HEK293 (cell line): ENCODE results near the gene NPDC1.
A peak's percentile ranks its signal among the peaks of the same experiment; 100 is the strongest.

Source experiments
- GLIS2 ChIP-seq: fragments of 450-650 bp; formaldehyde crosslinking; IDR thresholded peaks from 2 replicates; pipeline ENCODE4 v1.5.1; 2016; ENCODE audit warnings: missing biosample characterization, missing genetic modification characterization
- HIC1 ChIP-seq: fragments of 450-650 bp; formaldehyde crosslinking; IDR thresholded peaks from 2 replicates; pipeline ENCODE4 v1.5.1; 2016; ENCODE audit warnings: missing biosample characterization, missing genetic modification characterization
- KLF1 ChIP-seq: fragments of 450-650 bp; formaldehyde crosslinking; IDR thresholded peaks from 2 replicates; pipeline ENCODE4 v1.5.1; 2016; ENCODE audit warnings: missing biosample characterization, missing genetic modification characterization
- KLF10 ChIP-seq: fragments of 450-650 bp; IDR thresholded peaks from 2 replicates; pipeline ENCODE4 v1.5.1; 2018; ENCODE audit warnings: missing biosample characterization, mild to moderate bottlenecking, missing genetic modification characterization
- KLF17 ChIP-seq: fragments of 450-650 bp; formaldehyde crosslinking; IDR thresholded peaks from 2 replicates; pipeline ENCODE4 v1.5.1; 2016; ENCODE audit warnings: missing biosample characterization, missing genetic modification characterization
- PATZ1 ChIP-seq: fragments of 450-650 bp; formaldehyde crosslinking; IDR thresholded peaks from 2 replicates; pipeline ENCODE4 v1.5.1; 2016; ENCODE audit warnings: missing biosample characterization, missing genetic modification characterization
- SALL2 ChIP-seq: fragments of 450-650 bp; formaldehyde crosslinking; IDR thresholded peaks from 2 replicates; pipeline ENCODE4 v1.5.0; 2017; ENCODE audit warnings: missing biosample characterization, mild to moderate bottlenecking, missing genetic modification characterization, borderline replicate concordance
- ZBTB8A ChIP-seq: fragments of 450-650 bp; formaldehyde crosslinking; IDR thresholded peaks from 2 replicates; pipeline ENCODE4 v1.5.1; 2016; ENCODE audit warnings: missing biosample characterization, missing genetic modification characterization
- ZIC2 ChIP-seq: fragments of 450-650 bp; formaldehyde crosslinking; IDR thresholded peaks from 2 replicates; pipeline ENCODE4 v1.5.1; 2016; ENCODE audit warnings: missing biosample characterization, missing genetic modification characterization
- ZNF148 ChIP-seq: fragments of 450-650 bp; formaldehyde crosslinking; IDR thresholded peaks from 2 replicates; pipeline ENCODE4 v1.5.0; 2017; ENCODE audit warnings: missing biosample characterization, missing genetic modification characterization, borderline replicate concordance
- ZNF157 ChIP-seq: fragments of 450-650 bp; formaldehyde crosslinking; IDR thresholded peaks from 2 replicates; pipeline ENCODE4 v1.5.1; 2016; ENCODE audit warnings: missing biosample characterization, missing genetic modification characterization
- ZNF214 ChIP-seq: fragments of 450-650 bp; formaldehyde crosslinking; IDR thresholded peaks from 2 replicates; pipeline ENCODE4 v1.5.1; 2017; ENCODE audit warnings: missing biosample characterization, mild to moderate bottlenecking, missing genetic modification characterization, borderline replicate concordance
- ZNF292 ChIP-seq: fragments of 450-650 bp; formaldehyde crosslinking; IDR thresholded peaks from 2 replicates; pipeline ENCODE4 v1.5.1; 2016; ENCODE audit warnings: low read depth, missing biosample characterization, missing genetic modification characterization, borderline replicate concordance
- ZNF311 ChIP-seq: fragments of 450-650 bp; formaldehyde crosslinking; IDR thresholded peaks from 2 replicates; pipeline ENCODE4 v1.5.1; 2017; ENCODE audit warnings: missing biosample characterization, missing genetic modification characterization, borderline replicate concordance
- ZNF324 ChIP-seq: fragments of 450-650 bp; formaldehyde crosslinking; IDR thresholded peaks from 2 replicates; pipeline ENCODE4 v1.5.1; 2016; ENCODE audit warnings: missing biosample characterization, missing genetic modification characterization
- ZNF350 ChIP-seq: fragments of 450-650 bp; formaldehyde crosslinking; IDR thresholded peaks from 2 replicates; pipeline ENCODE4 v1.5.0; 2017; ENCODE audit warnings: missing biosample characterization, mild to moderate bottlenecking, missing genetic modification characterization
- ZNF404 ChIP-seq: fragments of 450-650 bp; formaldehyde crosslinking; IDR thresholded peaks from 2 replicates; pipeline ENCODE4 v1.5.1; 2017; ENCODE audit warnings: missing biosample characterization, missing genetic modification characterization
- ZNF433 ChIP-seq: fragments of 450-650 bp; formaldehyde crosslinking; IDR thresholded peaks from 2 replicates; pipeline ENCODE4 v1.5.1; 2016; ENCODE audit warnings: missing biosample characterization, missing genetic modification characterization, low read depth
- ZNF501 ChIP-seq: fragments of 450-650 bp; formaldehyde crosslinking; IDR thresholded peaks from 2 replicates; pipeline ENCODE4 v1.5.1; 2016; ENCODE audit warnings: missing biosample characterization, missing genetic modification characterization
- ZNF530 ChIP-seq: fragments of 450-650 bp; formaldehyde crosslinking; IDR thresholded peaks from 2 replicates; pipeline ENCODE4 v1.5.1; 2016; ENCODE audit warnings: low read depth, missing biosample characterization, missing genetic modification characterization
- ZNF610 ChIP-seq: fragments of 450-650 bp; formaldehyde crosslinking; IDR thresholded peaks from 2 replicates; pipeline ENCODE4 v1.5.1; 2016; ENCODE audit warnings: missing biosample characterization, missing genetic modification characterization, borderline replicate concordance
- ZNF639 ChIP-seq: fragments of 450-650 bp; formaldehyde crosslinking; IDR thresholded peaks from 2 replicates; pipeline ENCODE4 v1.5.1; 2016; ENCODE audit warnings: missing biosample characterization, missing genetic modification characterization
- ZNF654 ChIP-seq: fragments of 450-650 bp; formaldehyde crosslinking; IDR thresholded peaks from 2 replicates; pipeline ENCODE4 v1.5.1; 2016; ENCODE audit warnings: low read depth, missing biosample characterization, missing genetic modification characterization
- ZNF670 ChIP-seq: fragments of 450-650 bp; formaldehyde crosslinking; IDR thresholded peaks from 2 replicates; pipeline ENCODE4 v1.5.1; 2016; ENCODE audit warnings: missing biosample characterization, missing genetic modification characterization, low read depth
- ZNF692 ChIP-seq: fragments of 450-650 bp; formaldehyde crosslinking; IDR thresholded peaks from 2 replicates; pipeline ENCODE4 v1.5.1; 2016; ENCODE audit warnings: missing biosample characterization, missing genetic modification characterization
- ZNF792 ChIP-seq: fragments of 450-650 bp; formaldehyde crosslinking; IDR thresholded peaks from 2 replicates; pipeline ENCODE4 v1.5.1; 2016; ENCODE audit warnings: missing biosample characterization, missing genetic modification characterization
- ZSCAN5A ChIP-seq: fragments of 450-650 bp; formaldehyde crosslinking; IDR thresholded peaks from 2 replicates; pipeline ENCODE4 v1.5.1; 2016; ENCODE audit warnings: missing biosample characterization, missing genetic modification characterization

The NPDC1 gene

GRCh38 chr9:136991993-136992818 lies 53.8 kb downstream of the NPDC1 start, which contains the start of gene PAXX (continued):
- no peak for TF ChIP-seq ZNF639
- peak; percentile 83 for TF ChIP-seq KLF10 (tag by site-specific recombination)
- TF ChIP-seq ZBTB8A (tag by site-specific recombination) = peak; percentile 70; the same call in 1 of the 2 replicates
- no peak for TF ChIP-seq ZNF292 (tag by site-specific recombination)
- peak; percentile 36; the same call in 1 of the 2 replicates for TF ChIP-seq ZSCAN5A (tag by site-specific recombination)
- TF ChIP-seq GLIS2 (tag by site-specific recombination) = no peak; the same call in 1 of the 2 replicates
- peak; percentile 93 for TF ChIP-seq ZNF692
- no peak for TF ChIP-seq ZNF670 (tag by site-specific recombination)
- peak; percentile 89 for TF ChIP-seq KLF1 (tag by site-specific recombination)
- peak; percentile 78 for TF ChIP-seq ZNF501 (tag by site-specific recombination)
- no peak for TF ChIP-seq ZNF157 (tag by site-specific recombination)
- TF ChIP-seq HIC1 (tag by site-specific recombination) = no peak
- no peak for TF ChIP-seq ZNF433
- TF ChIP-seq ZNF148 (tag by site-specific recombination) = no peak
- TF ChIP-seq ZIC2 (tag by site-specific recombination) = peak; percentile 54
- TF ChIP-seq ZNF610 (tag by site-specific recombination) = peak; percentile 72; the same call in 1 of the 2 replicates
- TF ChIP-seq ZNF311 (tag by site-specific recombination) = no peak
- TF ChIP-seq ZNF214 = no peak
- peak; percentile 69 for TF ChIP-seq KLF17 (tag by site-specific recombination)
- peak; percentile 68; the same call in 1 of the 2 replicates for TF ChIP-seq PATZ1 (tag by site-specific recombination)
- TF ChIP-seq ZNF792 = no peak
- TF ChIP-seq SALL2 (tag by site-specific recombination) = no peak
- TF ChIP-seq ZNF530 (tag by site-specific recombination) = no peak
- 0 out of 2 replicates have a peak, but pooled peaks have one; percentile 34 for TF ChIP-seq ZNF324 (tag by site-specific recombination)
- TF ChIP-seq ZNF350 (tag by site-specific recombination) = no peak
- no peak for TF ChIP-seq ZNF404 (tag by site-specific recombination)
- no peak for TF ChIP-seq ZNF654 (tag by site-specific recombination)
